Mesothelial cell of epicardium (in vitro differentiated cells): Measurements from ENCODE around the gene FBRS. TPM values are rescaled to one million over a fixed set of nuclear protein-coding genes. Genes with fewer than 3 reads are reported as not detected.

Experiments used
- DNase-seq, 2 experiments: peaks; one replicate each; pipeline ENCODE4 v3.0.0; 2021; ENCODE audit warnings: low spot score in 2 of 2; ENCODE audit not compliant: unreplicated experiment in 2 of 2
- H3K27ac Mint-ChIP-seq: 2 replicates; pipeline ENCODE4 v1.8.0; 2021; ENCODE audit warnings: mixed read lengths
- H3K27me3 Mint-ChIP-seq: 2 replicates; pipeline ENCODE4 v1.8.0; 2021; ENCODE audit warnings: low read depth, mixed read lengths
- H3K36me3 Mint-ChIP-seq: 2 replicates; pipeline ENCODE4 v1.8.0; 2021; ENCODE audit warnings: mixed read lengths
- H3K4me1 Mint-ChIP-seq: 2 replicates; pipeline ENCODE4 v1.8.0; 2021; ENCODE audit warnings: mixed read lengths
- H3K4me3 Mint-ChIP-seq: 2 replicates; pipeline ENCODE4 v1.8.0; 2021; ENCODE audit warnings: mild to moderate bottlenecking, moderate library complexity, mixed read lengths
- H3K9me3 Mint-ChIP-seq: 2 replicates; pipeline ENCODE4 v1.8.0; 2021; ENCODE audit warnings: mixed read lengths
- CTCF ChIP-seq: fragments of 200-600 bp; sonication (generic); IDR thresholded peaks from one replicate; pipeline ENCODE4 v1.5.0; 2021; ENCODE audit warnings: antibody characterized with exemption; ENCODE audit not compliant: unreplicated experiment
- total RNA-seq: library from RNA; stranded (reverse); gene quantifications from 3 replicates; pipeline ENCODE4 v1.2.1, GENCODE V29; 2021

The FBRS gene
- total RNA-seq, 1 donor from 2014 or later = 97.5 TPM

DNA sequence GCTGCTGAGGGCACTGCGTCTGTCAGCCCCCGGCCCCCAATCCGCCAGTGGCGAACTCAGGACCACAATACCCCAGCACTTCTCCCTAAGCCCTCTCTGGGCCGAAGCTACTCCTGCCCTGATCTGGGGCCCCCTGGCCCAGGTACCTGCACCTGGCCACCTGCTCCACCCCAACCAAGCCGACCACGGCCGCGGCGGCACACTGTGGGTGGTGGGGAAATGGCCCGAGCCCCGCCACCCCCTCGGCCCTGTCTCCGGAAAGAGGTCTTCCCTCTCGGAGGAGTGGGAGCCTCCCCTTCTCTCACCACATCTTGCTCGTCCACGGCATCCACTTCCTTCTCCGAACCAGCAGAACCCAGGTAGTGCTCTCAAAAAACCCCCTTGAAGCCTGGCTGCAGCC, 3.4 kb upstream of the FBRS start:
- H3K4me1 Mint-ChIP-seq = peaks cover 24% of the 10 kb centered on the region
- H3K27me3 Mint-ChIP-seq = no peaks in the 10 kb centered on the region
- no peaks in the 10 kb centered on the region for H3K9me3 Mint-ChIP-seq
- DNase-seq = no peak
- no peak overlapping the region for H3K4me3 Mint-ChIP-seq
- no peak overlapping the region for H3K27ac Mint-ChIP-seq
- H3K36me3 Mint-ChIP-seq = peaks cover 7% of the 10 kb centered on the region
- no peak for TF ChIP-seq CTCF

- Mint-ChIP-seq H3K27ac (no peak overlapping the region), H3K4me3 (no peak overlapping the region), H3K4me1 (peaks cover 30% of the 10 kb centered on the region), H3K9me3 (no peaks in the 10 kb centered on the region), H3K36me3 (peaks cover 10% of the 10 kb centered on the region), H3K27me3 (no peaks in the 10 kb centered on the region)
- TF ChIP-seq CTCF = no peak
- no peak for DNase-seq
These were observed 2.4 kb upstream of the FBRS start for GRCh38 chr16:30655815-30656347.

DNA sequence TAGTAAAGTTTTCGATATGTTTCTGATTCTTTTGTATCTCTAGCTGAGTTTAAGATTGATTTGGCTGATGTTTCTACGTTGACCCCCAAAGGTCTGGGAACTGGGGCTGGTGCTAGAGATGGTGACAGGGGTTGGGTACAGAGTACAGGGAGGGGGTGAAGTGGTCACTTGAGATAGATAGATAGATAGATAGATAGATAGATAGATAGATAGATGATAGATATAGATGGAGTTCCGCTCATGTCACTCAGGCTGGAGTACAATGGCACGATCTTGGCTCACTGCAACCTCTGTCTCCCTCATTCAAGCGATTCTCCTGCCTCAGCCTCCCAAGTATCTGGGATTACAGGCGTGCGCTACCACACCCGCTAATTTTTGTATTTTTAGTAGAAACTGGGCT, 1.8 kb upstream of the FBRS start:
- H3K4me1 Mint-ChIP-seq = peaks cover 35% of the 10 kb centered on the region

GRCh38 chr16:30656974-30657865, 1.0 kb upstream of the FBRS start:
- Mint-ChIP-seq H3K9me3 (no peaks in the 10 kb centered on the region), H3K27me3 (no peaks in the 10 kb centered on the region), H3K4me3 (peak overlapping the region; percentile 68), H3K4me1 (peaks cover 35% of the 10 kb centered on the region), H3K36me3 (peaks cover 12% of the 10 kb centered on the region), H3K27ac (peak overlapping the region; percentile 87)
- TF ChIP-seq CTCF = no peak
- no peak for DNase-seq

More for the DNA sequence above, 1.8 kb upstream of the FBRS start:
- DNase-seq = no peak
- Mint-ChIP-seq H3K36me3 (peaks cover 12% of the 10 kb centered on the region), H3K27me3 (no peaks in the 10 kb centered on the region), H3K27ac (peak overlapping the region; percentile 71), H3K9me3 (no peaks in the 10 kb centered on the region), H3K4me3 (no peak overlapping the region)
- TF ChIP-seq CTCF = no peak

- peak in 1 of 2 experiments; percentile 43 for DNase-seq
- H3K36me3 Mint-ChIP-seq = peaks cover 17% of the 10 kb centered on the region
- H3K4me3 Mint-ChIP-seq = peak overlapping the region; percentile 99
- peak overlapping the region; percentile 100 for H3K27ac Mint-ChIP-seq
- H3K27me3 Mint-ChIP-seq = no peaks in the 10 kb centered on the region
- H3K4me1 Mint-ChIP-seq = peaks cover 36% of the 10 kb centered on the region
- H3K9me3 Mint-ChIP-seq = no peaks in the 10 kb centered on the region
- no peak for TF ChIP-seq CTCF
These were observed 688 bp downstream of the FBRS start for GRCh38 chr16:30658731-30659506.
